ENCODE data around the gene PSMD1.

Gene PSMD1

GRCh38 chr2:231009236-231009919, 47.3 kb upstream of the PSMD1 start:
- ATAC-seq = no peak
- TF ChIP-seq ZFP30 (CRISPR knock-in tag; IDR thresholded peaks at IDR 0.05) (no peak), PPARA (CRISPR knock-in tag; IDR thresholded peaks at IDR 0.05; ENCODE audit: borderline replicate concordance) (no peak), BACH2 (CRISPR knock-in tag; IDR thresholded peaks at IDR 0.05; ENCODE audit: borderline replicate concordance) (no peak), PATZ1 (CRISPR knock-in tag; IDR thresholded peaks at IDR 0.05; ENCODE audit: borderline replicate concordance) (no peak), SNAI2 (CRISPR knock-in tag; IDR thresholded peaks at IDR 0.05) (no peak), ESRRG (CRISPR knock-in tag; IDR thresholded peaks at IDR 0.05) (no peak), CSRNP3 (CRISPR knock-in tag; IDR thresholded peaks at IDR 0.05) (no peak), ISL1 (CRISPR knock-in tag; IDR thresholded peaks at IDR 0.05) (no peak), ZNF8 (CRISPR knock-in tag; IDR thresholded peaks at IDR 0.05) (no peak), TCF4 (CRISPR knock-in tag; IDR thresholded peaks at IDR 0.05; ENCODE audit: borderline replicate concordance) (no peak), TOX (CRISPR knock-in tag; IDR thresholded peaks at IDR 0.05; ENCODE audit: borderline replicate concordance) (no peak), OSR1 (CRISPR knock-in tag; IDR thresholded peaks at IDR 0.05) (no peak), GLIS3 (CRISPR knock-in tag; IDR thresholded peaks at IDR 0.05) (no peak)

GRCh38 chr2:231010201-231010730, 46.4 kb upstream of the PSMD1 start:
- TF ChIP-seq POU6F1 (CRISPR knock-in tag; IDR thresholded peaks at IDR 0.05; ENCODE audit: borderline replicate concordance, low read depth) = no peak
- ATAC-seq = no peak

GRCh38 chr2:231011526-231011925, 45.1 kb upstream of the PSMD1 start:
- TF ChIP-seq OSR1 (CRISPR knock-in tag; IDR thresholded peaks at IDR 0.05) (no peak), SNAI2 (CRISPR knock-in tag; IDR thresholded peaks at IDR 0.05) (no peak), RARB (CRISPR knock-in tag; IDR thresholded peaks at IDR 0.05) (no peak), ZFP30 (CRISPR knock-in tag; IDR thresholded peaks at IDR 0.05) (no peak), TOX (CRISPR knock-in tag; IDR thresholded peaks at IDR 0.05; ENCODE audit: borderline replicate concordance) (no peak), POU6F1 (CRISPR knock-in tag; IDR thresholded peaks at IDR 0.05; ENCODE audit: borderline replicate concordance, low read depth) (no peak), ZNF8 (CRISPR knock-in tag; IDR thresholded peaks at IDR 0.05) (no peak), ZC3H10 (CRISPR knock-in tag; IDR thresholded peaks at IDR 0.05) (no peak), TSHZ2 (CRISPR knock-in tag; IDR thresholded peaks at IDR 0.05) (no peak), CSRNP3 (CRISPR knock-in tag; IDR thresholded peaks at IDR 0.05) (no peak)
- ATAC-seq = no peak
